ENCODE results near the gene EML4.

EML4 gene

DNA sequence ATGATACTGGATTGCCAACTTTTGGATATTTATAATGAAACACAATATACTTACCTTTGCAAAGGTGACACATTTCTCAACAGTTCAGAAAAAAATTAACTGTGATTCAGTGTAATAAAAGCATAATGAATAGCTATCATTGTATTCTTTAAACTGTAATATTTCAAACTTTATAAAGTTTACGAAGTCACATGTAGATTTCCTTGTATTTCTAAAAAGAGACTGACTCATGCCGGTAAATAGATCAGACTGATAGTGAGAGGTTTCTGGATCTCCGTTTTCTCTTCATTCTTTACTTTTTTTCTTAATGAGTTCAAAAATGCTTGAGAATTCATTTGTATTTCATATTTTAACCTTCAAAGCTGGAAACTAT, 70.1 kb downstream of the EML4 start:
- H3K4me3 ChIP-seq (ENCODE audit: low read length) = no peak overlapping the region
- no peak overlapping the region for H3K4me2 ChIP-seq (ENCODE audit: low read depth, low read length)
- H3K27me3 ChIP-seq (replicated peaks; ENCODE audit: insufficient read depth, low read length) = no peaks in the 10 kb centered on the region
- DNase-seq = no peak
- TF ChIP-seq EZH2 (optimal IDR thresholded peaks at IDR 0.05; ENCODE audit: low read depth, low read length) (no peak), EZH2phosphoT487 (IDR thresholded peaks at IDR 0.05; ENCODE audit: low read length) (no peak)
- TF ChIP-seq, protein P1, sequence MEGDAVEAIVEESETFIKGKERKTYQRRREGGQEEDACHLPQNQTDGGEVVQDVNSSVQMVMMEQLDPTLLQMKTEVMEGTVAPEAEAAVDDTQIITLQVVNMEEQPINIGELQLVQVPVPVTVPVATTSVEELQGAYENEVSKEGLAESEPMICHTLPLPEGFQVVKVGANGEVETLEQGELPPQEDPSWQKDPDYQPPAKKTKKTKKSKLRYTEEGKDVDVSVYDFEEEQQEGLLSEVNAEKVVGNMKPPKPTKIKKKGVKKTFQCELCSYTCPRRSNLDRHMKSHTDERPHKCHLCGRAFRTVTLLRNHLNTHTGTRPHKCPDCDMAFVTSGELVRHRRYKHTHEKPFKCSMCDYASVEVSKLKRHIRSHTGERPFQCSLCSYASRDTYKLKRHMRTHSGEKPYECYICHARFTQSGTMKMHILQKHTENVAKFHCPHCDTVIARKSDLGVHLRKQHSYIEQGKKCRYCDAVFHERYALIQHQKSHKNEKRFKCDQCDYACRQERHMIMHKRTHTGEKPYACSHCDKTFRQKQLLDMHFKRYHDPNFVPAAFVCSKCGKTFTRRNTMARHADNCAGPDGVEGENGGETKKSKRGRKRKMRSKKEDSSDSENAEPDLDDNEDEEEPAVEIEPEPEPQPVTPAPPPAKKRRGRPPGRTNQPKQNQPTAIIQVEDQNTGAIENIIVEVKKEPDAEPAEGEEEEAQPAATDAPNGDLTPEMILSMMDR (IDR thresholded peaks at IDR 0.05; ENCODE audit: low read length) = no peak
- no peak overlapping the region for H2AFZ ChIP-seq (ENCODE audit: low read length)
- no peaks in the 10 kb centered on the region for H3K9me3 ChIP-seq (replicated peaks; ENCODE audit: insufficient read depth, low read length)
- no peaks in the 10 kb centered on the region for H3K4me1 ChIP-seq (ENCODE audit: low read length)
- no peaks in the 10 kb centered on the region for H3K36me3 ChIP-seq (replicated peaks; ENCODE audit: insufficient read depth, low read length)
- H3K79me2 ChIP-seq (ENCODE audit: low read length) = peaks cover 97% of the 10 kb centered on the region
- no peak overlapping the region for H3K27ac ChIP-seq (ENCODE audit: low read length)
- H3F3A ChIP-seq (ENCODE audit: insufficient read depth, low read length) = no peaks in the 10 kb centered on the region; the same call in 1 of the 2 replicates
- H3K9me2 ChIP-seq (replicated peaks; ENCODE audit: insufficient read depth, low read length) = no peaks in the 10 kb centered on the region
- H4K20me1 ChIP-seq (ENCODE audit: insufficient read depth, low read length) = peaks cover 11% of the 10 kb centered on the region; the same call in 1 of the 2 replicates
- no peak overlapping the region for H3K9ac ChIP-seq (ENCODE audit: low read length)

DNA sequence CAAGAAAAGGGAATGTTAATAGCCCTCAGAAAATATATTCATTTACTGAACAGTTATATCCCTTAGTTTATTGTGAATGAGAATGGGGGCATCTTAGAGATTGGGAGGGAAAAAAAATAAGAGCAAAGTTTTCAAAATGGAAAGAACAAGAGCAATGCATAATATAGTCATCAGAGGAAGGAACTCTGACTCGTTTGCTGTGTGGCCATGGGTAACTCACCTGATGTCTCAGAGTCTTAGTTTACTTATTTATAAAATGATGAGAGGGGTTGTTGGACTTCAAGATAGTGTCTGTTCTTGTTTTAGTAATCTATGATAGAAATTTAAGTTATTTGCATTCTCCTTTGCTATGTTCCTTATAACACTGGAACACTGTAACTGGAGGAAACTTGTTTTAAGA, 70.7 kb downstream of the EML4 start:
- Histone ChIP-seq H2AFZ (ENCODE audit: low read length) (no peak overlapping the region), H3K27me3 (replicated peaks; ENCODE audit: insufficient read depth, low read length) (no peaks in the 10 kb centered on the region), H3F3A (ENCODE audit: insufficient read depth, low read length) (no peaks in the 10 kb centered on the region; the same call in 1 of the 2 replicates), H3K9me3 (replicated peaks; ENCODE audit: insufficient read depth, low read length) (no peaks in the 10 kb centered on the region), H3K9ac (ENCODE audit: low read length) (no peak overlapping the region), H3K27ac (ENCODE audit: low read length) (no peak overlapping the region), H3K4me1 (ENCODE audit: low read length) (no peaks in the 10 kb centered on the region), H3K4me2 (ENCODE audit: low read depth, low read length) (no peak overlapping the region), H3K79me2 (ENCODE audit: low read length) (peaks cover 97% of the 10 kb centered on the region), H3K36me3 (replicated peaks; ENCODE audit: insufficient read depth, low read length) (no peaks in the 10 kb centered on the region), H3K4me3 (ENCODE audit: low read length) (no peak overlapping the region), H4K20me1 (ENCODE audit: insufficient read depth, low read length) (peaks cover 11% of the 10 kb centered on the region; the same call in 1 of the 2 replicates), H3K9me2 (replicated peaks; ENCODE audit: insufficient read depth, low read length) (no peaks in the 10 kb centered on the region)
- DNase-seq = no peak
- TF ChIP-seq EZH2phosphoT487 (IDR thresholded peaks at IDR 0.05; ENCODE audit: low read length) (no peak), EZH2 (optimal IDR thresholded peaks at IDR 0.05; ENCODE audit: low read depth, low read length) (no peak)
- TF ChIP-seq, protein P1 (IDR thresholded peaks at IDR 0.05; ENCODE audit: low read length) = no peak

- Histone ChIP-seq H3K9ac (ENCODE audit: low read length) (no peak overlapping the region), H2AFZ (ENCODE audit: low read length) (no peak overlapping the region), H4K20me1 (ENCODE audit: insufficient read depth, low read length) (peaks cover 11% of the 10 kb centered on the region; the same call in 1 of the 2 replicates), H3K79me2 (ENCODE audit: low read length) (peaks cover 89% of the 10 kb centered on the region), H3K9me2 (replicated peaks; ENCODE audit: insufficient read depth, low read length) (no peaks in the 10 kb centered on the region), H3K27me3 (replicated peaks; ENCODE audit: insufficient read depth, low read length) (no peaks in the 10 kb centered on the region), H3K4me3 (ENCODE audit: low read length) (no peak overlapping the region), H3K27ac (ENCODE audit: low read length) (no peak overlapping the region), H3K4me2 (ENCODE audit: low read depth, low read length) (no peak overlapping the region), H3K4me1 (ENCODE audit: low read length) (no peaks in the 10 kb centered on the region), H3K9me3 (replicated peaks; ENCODE audit: insufficient read depth, low read length) (no peaks in the 10 kb centered on the region), H3F3A (ENCODE audit: insufficient read depth, low read length) (no peaks in the 10 kb centered on the region; the same call in 1 of the 2 replicates), H3K36me3 (replicated peaks; ENCODE audit: insufficient read depth, low read length) (no peaks in the 10 kb centered on the region)
- TF ChIP-seq EZH2phosphoT487 (IDR thresholded peaks at IDR 0.05; ENCODE audit: low read length) (no peak), EZH2 (optimal IDR thresholded peaks at IDR 0.05; ENCODE audit: low read depth, low read length) (no peak)
- TF ChIP-seq, protein P1 (IDR thresholded peaks at IDR 0.05; ENCODE audit: low read length) = no peak
- DNase-seq = no peak
These were observed 72.4 kb downstream of the EML4 start for GRCh38 chr2:42241517-42241916.

All from MM.1S (cell line).